H1 (cell line): ENCODE measurements around the gene PRMT9. TPM values are rescaled to one million over a fixed set of nuclear protein-coding genes. Genes with fewer than 3 reads are reported as not detected.

Source experiments
- CTCF ChIA-PET: fragments of 300-600 bp; sonication (Branson Sonifier 250); formaldehyde crosslinking; loops from one replicate; lab custom pipeline; 2021; ENCODE audit not compliant: partially characterized antibody; lab: Charles Lee
- POLR2A ChIA-PET: fragments of 300-600 bp; sonication (Branson Sonifier 250); formaldehyde crosslinking; loops from one replicate; lab custom pipeline; 2021; ENCODE audit warnings: inconsistent platforms; ENCODE audit not compliant: partially characterized antibody; lab: Charles Lee
- DNase-seq, 2 experiments: peaks; one replicate each; pipeline versions ENCODE4 v3.0.0 to v3.0.0-alpha.2; 2010 to 2022; ENCODE audit warnings: low spot score in 2 of 2, low read depth in 1 of 2, mixed read lengths in 1 of 2
- FAIRE-seq: peaks from 2 replicates; lab custom pipeline; 2011; peaks lifted over from hg19 to GRCh38; lab: Jason Lieb, UNC
- H2AFZ ChIP-seq: 2 replicates; pipeline ENCODE4 v1.8.1; 2012; ENCODE audit warnings: low read length, inconsistent platforms
- H2AK5ac ChIP-seq: 2 replicates; pipeline ENCODE4 v1.6.1; 2013; ENCODE audit warnings: low read depth, low read length
- H2BK120ac ChIP-seq: replicated peaks from 2 replicates; pipeline ENCODE3; 2013; ENCODE audit warnings: low read depth, low read length, inconsistent platforms
- H2BK12ac ChIP-seq: 2 replicates; pipeline ENCODE4 v1.6.1; 2013; ENCODE audit warnings: low read depth, low read length
- H2BK15ac ChIP-seq: 2 replicates; pipeline ENCODE4 v1.6.1; 2013; ENCODE audit warnings: low read length
- H2BK20ac ChIP-seq: 2 replicates; pipeline ENCODE4 v1.6.1; 2013; ENCODE audit warnings: low read length
- H2BK5ac ChIP-seq: 2 replicates; pipeline ENCODE4 v1.6.1; 2013; ENCODE audit warnings: low read depth, low read length
- H3K14ac ChIP-seq: 2 replicates; pipeline ENCODE4 v1.6.1; 2013; ENCODE audit warnings: inconsistent platforms; ENCODE audit not compliant: insufficient read length
- H3K18ac ChIP-seq: 2 replicates; pipeline ENCODE4 v1.6.1; 2013; ENCODE audit warnings: low read length; ENCODE audit errors: extremely low read depth
- H3K23ac ChIP-seq: 2 replicates; pipeline ENCODE4 v1.6.1; 2013; ENCODE audit warnings: inconsistent platforms; ENCODE audit not compliant: insufficient read length
- H3K23me2 ChIP-seq: 2 replicates; pipeline ENCODE4 v1.6.1; 2013; ENCODE audit warnings: low read depth, low read length
- H3K27ac ChIP-seq: 2 replicates; pipeline ENCODE4 v1.6.1; 2011; ENCODE audit warnings: low read depth, low read length, inconsistent platforms
- H3K27me3 ChIP-seq, 4 experiments: replicated peaks in 1 of 4; 1 replicate in 1 of 4; 2 replicates in 3 of 4; pipeline versions ENCODE4 v1.6.1 to v1.8.1; 2011 to 2013; ENCODE audit warnings: low read length in 3 of 4, mild to moderate bottlenecking in 3 of 4, inconsistent platforms in 2 of 4, mixed read lengths in 2 of 4, moderate library complexity in 1 of 4; ENCODE audit not compliant: control insufficient read depth in 3 of 4, insufficient read depth in 3 of 4; ENCODE audit errors: extremely low read depth in 1 of 4
- H3K36me3 ChIP-seq, 4 experiments: 2 replicates each; pipeline versions ENCODE4 v1.6.1 to v1.8.1; 2011 to 2013; ENCODE audit warnings: mild to moderate bottlenecking in 4 of 4, low read length in 3 of 4, moderate library complexity in 2 of 4, control low read depth in 1 of 4, inconsistent platforms in 1 of 4; ENCODE audit not compliant: insufficient read depth in 4 of 4, control insufficient read depth in 2 of 4
- H3K4ac ChIP-seq: replicated peaks from 2 replicates; pipeline ENCODE3; 2013; ENCODE audit warnings: low read length, low read depth, mixed read lengths, inconsistent platforms; ENCODE audit not compliant: insufficient read length
- H3K4me1 ChIP-seq, 4 experiments: replicated peaks in 1 of 4; 1 replicate in 1 of 4; 2 replicates in 3 of 4; pipeline versions ENCODE4 v1.6.1 to v1.8.1; 2011 to 2013; ENCODE audit warnings: low read length in 3 of 4, inconsistent platforms in 2 of 4, mixed read lengths in 1 of 4; ENCODE audit not compliant: insufficient read depth in 4 of 4, control insufficient read depth in 3 of 4
- H3K4me2 ChIP-seq, 2 experiments: 2 replicates each; pipeline versions ENCODE4 v1.6.1 to v1.8.1; 2011 to 2013; ENCODE audit warnings: low read depth in 2 of 2, low read length in 2 of 2, control low read depth in 1 of 2, inconsistent platforms in 1 of 2, mild to moderate bottlenecking in 1 of 2; ENCODE audit not compliant: insufficient read depth in 1 of 2
- H3K4me3 ChIP-seq, 4 experiments: fragments of 200-600, 300-600 bp in 1 of 4; sonication (generic), shearing (Covaris generic), sonication (Bioruptor Twin) in 1 of 4; 2 replicates each; pipeline versions ENCODE4 v1.5.1 to v1.8.1; 2011 to 2016; ENCODE audit warnings: low read length in 4 of 4, low read depth in 3 of 4, control low read depth in 2 of 4, inconsistent platforms in 2 of 4, mild to moderate bottlenecking in 2 of 4, mixed read lengths in 1 of 4, moderate library complexity in 1 of 4; ENCODE audit not compliant: insufficient read depth in 2 of 4; ENCODE audit errors: extremely low read depth in 1 of 4
- H3K56ac ChIP-seq: replicated peaks from 2 replicates; pipeline ENCODE3; 2013; ENCODE audit warnings: low read depth, mild to moderate bottlenecking, mixed read lengths, low read length, inconsistent platforms; ENCODE audit not compliant: insufficient read length
- H3K79me1 ChIP-seq: 2 replicates; pipeline ENCODE4 v1.6.1; 2013; ENCODE audit warnings: low read depth, low read length, control low read depth
- H3K79me2 ChIP-seq, 2 experiments: 2 replicates each; pipeline versions ENCODE4 v1.6.1 to v1.8.1; 2012 to 2013; ENCODE audit warnings: low read length in 2 of 2, mild to moderate bottlenecking in 2 of 2, inconsistent platforms in 1 of 2; ENCODE audit not compliant: insufficient read depth in 2 of 2, control insufficient read depth in 1 of 2
- H3K9ac ChIP-seq, 4 experiments: replicated peaks in 1 of 4; 1 replicate in 1 of 4; 2 replicates in 3 of 4; pipeline versions ENCODE4 v1.6.1 to v1.8.1; 2011 to 2013; ENCODE audit warnings: low read depth in 3 of 4, low read length in 3 of 4, control low read depth in 2 of 4, mild to moderate bottlenecking in 2 of 4, moderate library complexity in 2 of 4, inconsistent platforms in 1 of 4; ENCODE audit errors: extremely low read depth in 1 of 4
- H3K9me3 ChIP-seq, 2 experiments: 2 replicates each; pipeline versions ENCODE4 v1.6.1 to v1.8.1; 2012 to 2013; ENCODE audit warnings: mild to moderate bottlenecking in 2 of 2, moderate library complexity in 2 of 2, control low read depth in 1 of 2, inconsistent platforms in 1 of 2, low read depth in 1 of 2, low read length in 1 of 2, mixed read lengths in 1 of 2; ENCODE audit not compliant: insufficient read depth in 2 of 2
- H4K20me1 ChIP-seq, 2 experiments: replicated peaks in 1 of 2; 2 replicates each; pipeline versions ENCODE3 to v1.8.1; 2011 to 2013; ENCODE audit warnings: inconsistent platforms in 2 of 2, low read length in 2 of 2, mild to moderate bottlenecking in 1 of 2; ENCODE audit not compliant: insufficient read depth in 2 of 2, control insufficient read depth in 1 of 2
- H4K5ac ChIP-seq: 2 replicates; pipeline ENCODE4 v1.6.1; 2013; ENCODE audit warnings: low read length, low read depth, mixed read lengths, inconsistent platforms; ENCODE audit not compliant: insufficient read length
- H4K8ac ChIP-seq: 2 replicates; pipeline ENCODE4 v1.8.0; 2013; ENCODE audit warnings: mild to moderate bottlenecking, moderate library complexity, low read length, inconsistent platforms; ENCODE audit not compliant: insufficient read depth; ENCODE audit errors: extremely low read depth
- H4K91ac ChIP-seq: replicated peaks from 2 replicates; pipeline ENCODE3; 2013; ENCODE audit warnings: low read length, mixed read lengths, inconsistent platforms; ENCODE audit not compliant: insufficient read length
- CBX8 ChIP-seq: fragments of 300-800, 300-1000 bp; sonication (generic); IDR thresholded peaks from 2 replicates; pipeline ENCODE4 v1.7.1; 2016; ENCODE audit warnings: low read depth, low read length, borderline replicate concordance
- CREB1 ChIP-seq: IDR thresholded peaks from 2 replicates; pipeline ENCODE4 v1.6.1; 2012; ENCODE audit warnings: inconsistent platforms
- GTF2F1 ChIP-seq: IDR thresholded peaks from 2 replicates; pipeline ENCODE4 v1.6.1; 2012; ENCODE audit warnings: low read depth, low read length, improper control_type of control experiment, borderline replicate concordance
- JUN ChIP-seq: IDR thresholded peaks from 2 replicates; pipeline ENCODE4 v1.6.1; 2011; ENCODE audit warnings: low read depth, mild to moderate bottlenecking, improper control_type of control experiment, low read length
- MAFK ChIP-seq: IDR thresholded peaks from 2 replicates; pipeline ENCODE4 v1.6.1; 2012; ENCODE audit warnings: low read depth, mild to moderate bottlenecking, improper control_type of control experiment, low read length
- NRF1 ChIP-seq: IDR thresholded peaks from 2 replicates; pipeline ENCODE4 v1.6.1; 2011; ENCODE audit warnings: mild to moderate bottlenecking, low read depth, low read length, improper control_type of control experiment
- SUZ12 ChIP-seq: fragments of 200-600 bp; sonication (generic); IDR thresholded peaks from 2 replicates; pipeline ENCODE4 v1.6.1; 2012; ENCODE audit warnings: mild to moderate bottlenecking, inconsistent platforms, low read length, moderate library complexity, mixed read lengths
- ZNF274 ChIP-seq: IDR thresholded peaks from 2 replicates; pipeline ENCODE4 v1.7.0; 2012; ENCODE audit warnings: low read length, borderline replicate concordance; ENCODE audit errors: extremely low read depth
- WGBS, 2 experiments: shearing (Covaris generic) in 1 of 2; methylation state at CpG; one replicate each; pipeline versions ENCODE4 v1.1.6 to v1.1.7; 2013 to 2015; ENCODE audit warnings: low lambda C conversion rate in 2 of 2, mixed read lengths in 2 of 2, inconsistent platforms in 1 of 2, low coverage in 1 of 2, missing lambda C conversion rate in 1 of 2; ENCODE audit not compliant: insufficient replicate concordance in 2 of 2, insufficient coverage in 1 of 2, insufficient read length in 1 of 2; ENCODE audit errors: extremely low coverage in 1 of 2, missing lambda C conversion rate in 1 of 2; 5-methylcytosine and 5-hydroxymethylcytosine counted together
- polyA plus RNA-seq, 7 experiments: library from polyadenylated mRNA; depleted of rRNA in 3 of 7; stranded (reverse) in 5 of 7; unstranded in 2 of 7; fragments of >200 nt in 5 of 7; fragments of 200-250 nt in 2 of 7; gene quantifications; 1 replicate in 5 of 7; 2 replicates in 1 of 7; 4 replicates in 1 of 7; pipeline versions ENCODE4 v1.2.1 to v1.2.3, GENCODE V29; 2011 to 2013; ENCODE audit warnings: missing spikeins in 2 of 7, mixed read lengths in 2 of 7
- total RNA-seq: library from RNA; stranded (reverse); fragmentation: NEBNext Ultra II Directional; extraction: Animal tissue kit (Norgen Biotek cat#: 25700); gene quantifications from 2 replicates; pipeline ENCODE4 v1.2.1, GENCODE V29; 2021
- TF ChIP-seq, protein P1 (sequence below): IDR thresholded peaks from 2 replicates; pipeline ENCODE4 v1.6.1; 2011; ENCODE audit warnings: low read depth, mild to moderate bottlenecking, low read length; ENCODE audit not compliant: insufficient read depth
- TF ChIP-seq, protein P2 (sequence below), 3 experiments: IDR thresholded peaks; 1 replicate in 2 of 3; 2 replicates in 1 of 3; pipeline versions ENCODE4 v1.5.1 to v1.6.1; 2011; ENCODE audit warnings: low read length in 3 of 3, mild to moderate bottlenecking in 3 of 3, inconsistent platforms in 2 of 3, low read depth in 1 of 3, moderate library complexity in 1 of 3; ENCODE audit not compliant: insufficient read depth in 1 of 3; ENCODE audit errors: control extremely low read depth in 1 of 3

The PRMT9 gene
- total and polyA plus RNA-seq, 2 of the 8 experiments (the other 6 are each of a cell fraction or from before 2014, with no cell fraction given) = 3.8 to 9.6 TPM

DNA sequence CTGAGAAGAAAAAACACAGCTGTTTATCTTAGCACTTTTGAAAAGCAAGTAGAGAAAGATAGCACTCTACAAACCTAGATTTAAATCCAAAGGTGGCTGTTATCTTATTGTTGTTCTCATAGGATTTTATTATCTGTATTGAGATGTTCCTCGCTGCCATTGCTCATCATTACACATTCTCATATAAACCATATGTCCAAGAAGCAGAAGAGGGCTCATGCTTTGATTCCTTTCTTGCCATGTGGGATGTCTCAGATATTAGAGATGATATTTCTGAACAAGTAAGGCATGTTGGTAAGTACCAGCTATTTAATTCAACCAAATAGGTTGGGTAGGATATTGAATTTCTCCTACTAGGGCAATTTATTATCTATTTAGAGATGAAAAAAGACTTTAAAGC is 50.3 kb downstream of the PRMT9 start:
- 81% methylated on average over 1 of the region's 1 CpG; no CpG with 5 or more reads in 1 of the 2 experiments for WGBS, 2 experiments
- TF ChIP-seq CBX8 (no peak), ZNF274 (no peak), NRF1 (no peak), JUN (no peak), MAFK (no peak), CREB1 (no peak), GTF2F1 (no peak), SUZ12 (no peak)
- TF ChIP-seq, protein P1, sequence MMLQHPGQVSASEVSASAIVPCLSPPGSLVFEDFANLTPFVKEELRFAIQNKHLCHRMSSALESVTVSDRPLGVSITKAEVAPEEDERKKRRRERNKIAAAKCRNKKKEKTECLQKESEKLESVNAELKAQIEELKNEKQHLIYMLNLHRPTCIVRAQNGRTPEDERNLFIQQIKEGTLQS = no peak
- TF ChIP-seq, protein P2, sequence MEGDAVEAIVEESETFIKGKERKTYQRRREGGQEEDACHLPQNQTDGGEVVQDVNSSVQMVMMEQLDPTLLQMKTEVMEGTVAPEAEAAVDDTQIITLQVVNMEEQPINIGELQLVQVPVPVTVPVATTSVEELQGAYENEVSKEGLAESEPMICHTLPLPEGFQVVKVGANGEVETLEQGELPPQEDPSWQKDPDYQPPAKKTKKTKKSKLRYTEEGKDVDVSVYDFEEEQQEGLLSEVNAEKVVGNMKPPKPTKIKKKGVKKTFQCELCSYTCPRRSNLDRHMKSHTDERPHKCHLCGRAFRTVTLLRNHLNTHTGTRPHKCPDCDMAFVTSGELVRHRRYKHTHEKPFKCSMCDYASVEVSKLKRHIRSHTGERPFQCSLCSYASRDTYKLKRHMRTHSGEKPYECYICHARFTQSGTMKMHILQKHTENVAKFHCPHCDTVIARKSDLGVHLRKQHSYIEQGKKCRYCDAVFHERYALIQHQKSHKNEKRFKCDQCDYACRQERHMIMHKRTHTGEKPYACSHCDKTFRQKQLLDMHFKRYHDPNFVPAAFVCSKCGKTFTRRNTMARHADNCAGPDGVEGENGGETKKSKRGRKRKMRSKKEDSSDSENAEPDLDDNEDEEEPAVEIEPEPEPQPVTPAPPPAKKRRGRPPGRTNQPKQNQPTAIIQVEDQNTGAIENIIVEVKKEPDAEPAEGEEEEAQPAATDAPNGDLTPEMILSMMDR (IDR thresholded peaks at IDR 0.05; ENCODE audit: control extremely low read depth in 1 of 3, insufficient read depth in 1 of 3, low read depth in 1 of 3, low read length in 3 of 3) = no peak
- no peak overlapping the region for H3K27ac ChIP-seq

More for the DNA sequence above, 50.3 kb downstream of the PRMT9 start:
- ChIA-PET CTCF (interaction anchor here (1.2 kb wide), 1 partner anchor 233 kb away, joined by 3 read pairs; no protein-coding TSS in a partner anchor), POLR2A (no interaction called here)
- no peaks in the 10 kb centered on the region for H3K9me3 ChIP-seq
- no peak overlapping the region for H2BK120ac ChIP-seq
- no peak overlapping the region for H4K91ac ChIP-seq
- no peak overlapping the region for H4K5ac ChIP-seq
- H3K9ac ChIP-seq = no peak overlapping the region
- H3K79me1 ChIP-seq = no peaks in the 10 kb centered on the region
- H2AFZ ChIP-seq = no peak overlapping the region
- no peak overlapping the region for H2BK20ac ChIP-seq
- H4K8ac ChIP-seq = no peak overlapping the region
- peaks cover 6 to 73% (median 17%) of the 10 kb centered on the region in 4 experiments; a peak in 5 of 8 replicates for H3K36me3 ChIP-seq
- H3K23ac ChIP-seq = no peak overlapping the region
- no peaks in the 10 kb centered on the region; a peak in 1 of 4 replicates for H3K79me2 ChIP-seq
- no peak for FAIRE-seq
- no peaks in the 10 kb centered on the region for H3K23me2 ChIP-seq
- no peak overlapping the region for H3K4ac ChIP-seq
- no peak overlapping the region for H3K4me2 ChIP-seq
- H2BK15ac ChIP-seq = no peak overlapping the region
- no peak overlapping the region for H3K14ac ChIP-seq
- H4K20me1 ChIP-seq = no peaks in the 10 kb centered on the region
- H3K27me3 ChIP-seq = no peaks in the 10 kb centered on the region
- H2BK12ac ChIP-seq = no peak overlapping the region
- no peak overlapping the region for H2BK5ac ChIP-seq
- no peak overlapping the region for H3K56ac ChIP-seq
- no peak overlapping the region for H3K4me3 ChIP-seq
- no peak overlapping the region for H3K18ac ChIP-seq
- DNase-seq = no peak
- peaks cover 0 to 10% (median 2%) of the 10 kb centered on the region in 4 experiments; a peak in 2 of 7 replicates for H3K4me1 ChIP-seq
- H2AK5ac ChIP-seq = no peak overlapping the region
